22Rv1 (cell line): Measurements from ENCODE around the gene FCHO2.

Experiments
- H3K27ac ChIP-seq: fragments of 450-650 bp; 2 replicates; pipeline ENCODE4 v1.5.1; 2017
- ZFX ChIP-seq: fragments of 450-650 bp; IDR thresholded peaks from 2 replicates; pipeline ENCODE4 v1.6.1; 2017; ENCODE audit warnings: antibody characterized with exemption, borderline replicate concordance
- TF ChIP-seq, protein P1 (sequence below): fragments of 450-650 bp; IDR thresholded peaks from 2 replicates; pipeline ENCODE4 v1.5.1; 2017; ENCODE audit warnings: mild to moderate bottlenecking

The FCHO2 gene

DNA sequence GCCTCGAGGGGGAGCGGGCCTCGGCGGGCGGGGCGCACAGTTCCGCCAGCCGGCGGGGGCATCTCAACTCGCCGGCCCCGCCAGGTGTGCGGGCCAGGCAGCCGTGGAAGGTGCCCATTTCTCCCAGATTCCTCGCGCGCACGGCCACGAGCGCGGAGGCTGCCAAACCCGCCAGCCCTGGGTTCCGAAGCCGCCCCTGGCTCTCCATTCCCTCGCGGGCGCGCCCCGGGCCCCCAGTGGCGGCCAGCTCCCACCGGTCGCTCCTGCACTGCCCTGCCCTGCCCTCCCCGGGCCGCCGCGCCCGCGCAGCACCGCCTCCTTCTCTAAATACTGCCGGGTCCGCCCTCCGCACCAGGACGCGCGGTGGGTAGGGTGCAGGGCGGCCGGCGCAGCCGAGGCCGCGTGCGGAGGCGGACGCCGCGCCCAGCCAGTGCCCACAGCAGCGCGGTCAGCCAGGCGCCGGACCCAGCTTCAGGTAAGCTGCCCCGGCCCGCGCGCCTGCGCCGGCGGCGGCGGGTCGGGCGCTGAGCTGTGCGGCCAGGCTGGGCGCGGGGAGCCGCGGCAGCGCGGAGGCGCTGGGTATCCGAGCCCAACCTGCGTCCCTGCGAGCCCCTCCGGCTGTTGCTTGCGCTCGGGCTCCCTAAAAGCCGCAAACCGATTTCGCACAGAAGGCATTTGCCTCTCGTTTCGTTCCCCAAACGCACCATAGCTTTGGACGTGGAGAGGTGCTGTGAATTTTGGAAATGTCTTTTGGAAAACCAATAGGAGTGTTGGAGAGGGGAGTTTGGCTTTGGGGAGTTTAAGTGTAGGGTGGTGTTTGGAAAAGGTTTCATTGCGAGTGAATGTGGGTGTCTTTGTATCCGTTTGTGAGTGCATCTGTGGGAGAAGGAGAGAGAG is 164.6 kb downstream of the FCHO2 start, which contains the start of gene TMEM171:
Gene TMEM171, plus strand, starts transcription at position 354 of the 897 bp plus-strand sequence. CDS start 2,799 bp downstream, outside the sequence.
- TF ChIP-seq ZFX, result no peak
- TF ChIP-seq, protein P1, sequence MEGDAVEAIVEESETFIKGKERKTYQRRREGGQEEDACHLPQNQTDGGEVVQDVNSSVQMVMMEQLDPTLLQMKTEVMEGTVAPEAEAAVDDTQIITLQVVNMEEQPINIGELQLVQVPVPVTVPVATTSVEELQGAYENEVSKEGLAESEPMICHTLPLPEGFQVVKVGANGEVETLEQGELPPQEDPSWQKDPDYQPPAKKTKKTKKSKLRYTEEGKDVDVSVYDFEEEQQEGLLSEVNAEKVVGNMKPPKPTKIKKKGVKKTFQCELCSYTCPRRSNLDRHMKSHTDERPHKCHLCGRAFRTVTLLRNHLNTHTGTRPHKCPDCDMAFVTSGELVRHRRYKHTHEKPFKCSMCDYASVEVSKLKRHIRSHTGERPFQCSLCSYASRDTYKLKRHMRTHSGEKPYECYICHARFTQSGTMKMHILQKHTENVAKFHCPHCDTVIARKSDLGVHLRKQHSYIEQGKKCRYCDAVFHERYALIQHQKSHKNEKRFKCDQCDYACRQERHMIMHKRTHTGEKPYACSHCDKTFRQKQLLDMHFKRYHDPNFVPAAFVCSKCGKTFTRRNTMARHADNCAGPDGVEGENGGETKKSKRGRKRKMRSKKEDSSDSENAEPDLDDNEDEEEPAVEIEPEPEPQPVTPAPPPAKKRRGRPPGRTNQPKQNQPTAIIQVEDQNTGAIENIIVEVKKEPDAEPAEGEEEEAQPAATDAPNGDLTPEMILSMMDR, result no peak
- H3K27ac ChIP-seq, result peak within 1 kb of the TSS; percentile 32; the same call in 1 of the 2 replicates

DNA sequence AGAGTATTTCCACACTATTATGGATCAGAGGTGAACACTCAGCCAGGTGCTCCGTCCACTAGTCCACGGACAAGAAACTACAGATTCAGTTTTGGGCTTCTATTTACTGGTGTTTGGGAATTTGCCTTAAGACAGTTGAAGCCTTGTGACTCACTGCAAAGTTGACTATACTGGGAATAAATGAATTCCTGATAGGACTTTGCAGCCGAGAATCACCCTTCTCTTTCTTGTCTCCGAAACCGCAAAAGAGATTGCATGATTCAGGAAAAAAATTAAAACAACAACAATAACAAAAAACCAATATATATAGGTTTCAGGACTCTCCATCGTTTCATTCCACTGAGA is 165.2 kb downstream of the FCHO2 start:
- H3K27ac ChIP-seq, result peak overlapping the region; percentile 32; the same call in 1 of the 2 replicates
- TF ChIP-seq, protein P1, result no peak
- TF ChIP-seq ZFX, result no peak

DNA sequence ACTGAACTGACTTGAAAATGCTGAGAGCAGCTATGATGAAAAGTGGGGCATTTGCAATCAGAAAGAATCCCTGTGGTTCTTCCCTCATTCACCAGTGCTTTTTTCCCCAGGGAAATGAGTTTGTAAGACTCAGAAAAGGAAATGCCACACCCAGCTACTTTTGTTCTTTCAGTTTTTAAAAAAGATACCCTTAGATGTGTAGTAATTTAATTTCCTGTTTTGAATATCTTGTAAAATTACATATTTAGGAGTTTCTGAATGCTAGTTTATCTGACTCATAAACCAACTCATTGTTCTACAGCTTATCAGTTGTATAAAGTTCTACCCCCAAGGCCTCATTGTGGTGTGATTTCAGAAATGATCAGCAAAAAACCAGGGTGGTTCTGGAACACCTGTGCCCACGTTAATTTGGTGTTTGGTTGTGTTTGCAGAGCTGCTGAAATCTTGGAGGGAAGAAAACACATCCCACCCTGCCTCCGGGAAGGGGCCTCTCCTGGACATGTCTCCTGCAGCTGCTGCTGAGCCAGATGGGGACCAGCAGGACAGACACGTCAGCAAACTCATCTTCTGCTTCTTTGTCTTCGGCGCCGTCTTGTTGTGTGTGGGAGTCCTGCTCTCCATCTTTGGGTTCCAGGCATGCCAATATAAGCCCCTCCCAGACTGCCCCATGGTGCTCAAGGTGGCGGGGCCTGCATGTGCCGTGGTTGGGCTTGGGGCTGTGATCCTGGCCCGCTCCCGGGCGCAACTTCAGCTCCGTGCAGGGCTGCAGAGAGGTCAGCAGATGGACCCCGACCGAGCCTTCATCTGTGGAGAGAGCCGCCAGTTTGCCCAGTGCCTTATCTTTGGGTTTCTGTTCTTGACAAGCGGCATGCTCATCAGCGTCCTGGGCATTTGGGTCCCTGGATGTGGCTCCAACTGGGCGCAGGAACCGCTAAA is 167.3 kb downstream of the FCHO2 start:
- no peak overlapping the region for H3K27ac ChIP-seq
- TF ChIP-seq, protein P1, result no peak
- TF ChIP-seq ZFX, result no peak

DNA sequence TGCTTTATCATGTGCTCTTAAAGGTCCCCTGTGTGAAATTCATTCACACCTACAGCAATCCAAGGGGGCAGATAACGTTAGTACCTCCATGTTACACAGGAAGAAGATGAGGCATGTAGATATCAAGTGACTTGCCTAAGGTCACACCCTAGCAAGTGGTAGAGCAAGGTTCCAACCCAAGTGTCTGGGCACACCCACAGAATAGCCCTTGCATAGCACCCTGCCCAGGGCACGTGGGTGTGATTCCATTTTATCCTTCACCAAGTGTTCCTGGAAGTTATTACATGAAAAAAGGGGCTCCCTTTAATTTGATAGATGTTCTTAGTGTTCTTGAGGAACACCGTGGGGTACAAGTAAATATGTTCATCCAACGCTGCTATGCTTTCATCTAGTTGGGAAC is 169.4 kb downstream of the FCHO2 start:
- no peak overlapping the region for H3K27ac ChIP-seq

DNA sequence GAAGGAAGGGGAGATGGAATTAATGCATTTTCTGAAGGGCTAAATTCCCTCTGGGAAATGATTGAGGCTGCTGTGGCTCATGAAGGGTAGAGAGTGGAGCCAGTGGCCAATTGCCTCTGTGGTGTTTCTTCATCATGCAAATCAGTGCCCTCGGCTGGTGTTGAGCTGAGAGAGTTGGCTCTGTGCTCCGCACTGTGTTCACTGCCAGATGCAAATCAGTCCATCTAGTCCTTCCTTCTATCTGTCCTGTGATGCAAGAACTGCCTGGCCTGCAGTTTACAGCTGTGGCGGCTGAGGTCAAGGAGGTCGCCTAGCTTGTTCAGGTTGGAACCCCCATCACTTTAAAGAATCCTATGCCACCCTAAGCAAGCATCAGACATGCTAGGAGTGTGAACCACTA is 170.5 kb downstream of the FCHO2 start:
- H3K27ac ChIP-seq, result no peak overlapping the region
- TF ChIP-seq, protein P1, result no peak
- no peak for TF ChIP-seq ZFX

More for the DNA sequence above, 169.4 kb downstream of the FCHO2 start:
- no peak for TF ChIP-seq ZFX
- TF ChIP-seq, protein P1, result no peak

DNA sequence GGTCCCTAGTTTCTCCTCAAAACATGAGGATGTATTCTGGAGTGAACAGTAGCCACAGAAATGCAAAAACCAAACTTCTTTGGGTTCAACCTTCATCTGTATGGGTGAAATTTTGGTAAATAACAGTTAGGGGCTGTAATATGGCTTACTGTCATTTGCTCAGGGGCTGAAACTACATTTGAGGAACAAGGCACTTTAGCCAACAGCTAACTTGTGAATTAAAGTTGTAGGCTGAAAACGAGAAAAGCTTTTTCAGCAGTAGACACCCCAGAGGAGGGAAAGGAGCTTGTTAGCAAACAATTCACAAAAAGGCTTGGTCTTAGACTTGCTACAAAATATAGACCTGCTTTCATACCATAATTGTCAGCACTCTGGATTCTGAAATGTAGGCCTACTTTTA is 171.1 kb downstream of the FCHO2 start:
- TF ChIP-seq, protein P1, result no peak
- no peak for TF ChIP-seq ZFX
- no peak overlapping the region for H3K27ac ChIP-seq

DNA sequence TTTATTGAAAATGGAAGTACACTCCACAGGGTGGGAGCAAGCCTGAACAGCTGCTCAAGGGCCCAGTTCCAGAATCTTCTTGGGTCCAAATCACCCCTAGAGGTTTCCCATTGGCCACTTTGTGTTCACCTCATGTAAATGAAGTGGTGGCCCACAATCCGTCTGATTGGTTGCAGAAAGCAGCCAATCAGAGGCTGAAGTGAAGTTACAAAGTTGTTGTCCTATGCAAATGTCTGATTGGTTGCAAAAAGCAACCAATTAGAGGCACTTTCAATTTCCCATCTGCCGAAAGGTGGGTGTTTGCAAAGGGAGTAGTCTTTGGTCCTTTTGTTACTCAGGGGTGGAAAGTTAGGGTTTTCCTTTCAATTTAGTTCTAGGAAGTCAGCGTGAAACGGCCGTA is 173.3 kb downstream of the FCHO2 start:
- no peak overlapping the region for H3K27ac ChIP-seq
- TF ChIP-seq, protein P1, result no peak
- no peak for TF ChIP-seq ZFX
